ENCODE data around the gene PLET1. TPM values are rescaled to one million over a fixed set of nuclear protein-coding genes. Genes with fewer than 3 reads are reported as not detected.

PLET1 gene, protein sequence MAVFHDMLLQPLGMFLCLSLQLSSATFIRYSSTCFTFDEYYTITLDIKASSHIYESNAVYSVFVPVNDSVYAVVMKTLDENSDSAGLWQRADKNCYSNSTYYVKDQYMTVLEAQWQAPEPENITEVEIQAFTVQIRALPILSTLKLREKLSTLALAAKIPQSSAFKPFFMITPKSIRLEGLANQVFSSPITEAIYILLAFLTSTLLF
- total RNA-seq (not detected), polyA plus RNA-seq (not detected)
- long read RNA-seq, donor 1: 0 reads
- long read RNA-seq, donor 2: 0 reads

DNA sequence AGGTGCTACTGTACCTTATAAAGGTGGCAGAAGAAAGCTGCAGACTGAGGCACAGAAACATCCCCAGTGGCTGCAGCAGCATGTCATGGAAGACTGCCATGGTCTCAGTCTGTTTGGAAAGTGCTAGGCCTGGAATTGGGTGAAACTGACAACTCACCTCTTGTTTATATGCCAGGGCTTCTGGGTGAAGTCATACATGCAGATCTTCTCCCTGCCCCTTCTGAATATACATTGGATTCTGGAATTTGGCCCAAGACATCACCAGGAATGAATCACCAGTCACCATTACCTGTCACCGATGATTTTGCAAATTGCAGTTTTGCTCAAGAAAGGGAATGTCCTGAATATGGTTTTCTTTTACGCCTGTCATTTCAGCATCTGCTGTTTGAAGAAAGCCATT, at the start of gene PLET1:
PLET1 (minus strand) TSS at position 371 of the 400 bp plus-strand sequence; CDS start at position 100, 271 bp downstream.
- WGBS, 5 donors: 96 to 99% (median 97%) methylated on average over 2 of the region's 2 CpGs

DNA sequence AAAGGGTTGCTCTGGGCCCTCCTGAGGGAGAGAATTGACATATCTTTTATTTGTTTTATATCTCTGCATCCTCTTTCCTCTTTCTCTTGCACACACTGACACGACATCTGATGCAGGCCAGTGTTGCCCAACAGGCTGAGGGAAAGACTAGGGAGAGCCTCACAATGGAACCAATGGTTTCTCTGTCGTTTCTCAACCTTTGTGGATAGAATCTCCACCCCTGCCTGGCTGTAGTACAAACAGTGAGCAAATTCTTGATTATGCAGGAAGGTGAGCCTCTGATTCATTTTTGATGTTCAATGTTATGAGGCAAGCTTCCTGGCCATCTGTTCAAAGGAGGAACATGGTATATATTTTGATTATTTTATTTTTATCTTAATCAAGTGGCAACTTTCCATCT, 49.8 kb upstream of the PLET1 start:
- intact Hi-C loops (cut with DNase I; ENCODE audit: low total_unique reads): no loop called here
- TF ChIP-seq POLR2A (IDR thresholded peaks at IDR 0.05) (no peak), POLR2AphosphoS5 (IDR thresholded peaks at IDR 0.05) (no peak)
- TF ChIP-seq, protein P1, sequence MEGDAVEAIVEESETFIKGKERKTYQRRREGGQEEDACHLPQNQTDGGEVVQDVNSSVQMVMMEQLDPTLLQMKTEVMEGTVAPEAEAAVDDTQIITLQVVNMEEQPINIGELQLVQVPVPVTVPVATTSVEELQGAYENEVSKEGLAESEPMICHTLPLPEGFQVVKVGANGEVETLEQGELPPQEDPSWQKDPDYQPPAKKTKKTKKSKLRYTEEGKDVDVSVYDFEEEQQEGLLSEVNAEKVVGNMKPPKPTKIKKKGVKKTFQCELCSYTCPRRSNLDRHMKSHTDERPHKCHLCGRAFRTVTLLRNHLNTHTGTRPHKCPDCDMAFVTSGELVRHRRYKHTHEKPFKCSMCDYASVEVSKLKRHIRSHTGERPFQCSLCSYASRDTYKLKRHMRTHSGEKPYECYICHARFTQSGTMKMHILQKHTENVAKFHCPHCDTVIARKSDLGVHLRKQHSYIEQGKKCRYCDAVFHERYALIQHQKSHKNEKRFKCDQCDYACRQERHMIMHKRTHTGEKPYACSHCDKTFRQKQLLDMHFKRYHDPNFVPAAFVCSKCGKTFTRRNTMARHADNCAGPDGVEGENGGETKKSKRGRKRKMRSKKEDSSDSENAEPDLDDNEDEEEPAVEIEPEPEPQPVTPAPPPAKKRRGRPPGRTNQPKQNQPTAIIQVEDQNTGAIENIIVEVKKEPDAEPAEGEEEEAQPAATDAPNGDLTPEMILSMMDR (IDR thresholded peaks at IDR 0.05 in 8 of 11, conservative IDR thresholded peaks at IDR 0.05 in 3 of 11): no peak
- no peaks in the 10 kb centered on the region for H3K36me3 ChIP-seq
- no peaks in the 10 kb centered on the region for H3K27me3 ChIP-seq (replicated peaks in 1 of 7)
- H3K27ac ChIP-seq: no peak overlapping the region
- no peak overlapping the region for H3K4me3 ChIP-seq
- H3K4me1 ChIP-seq: no peaks in the 10 kb centered on the region
- DNase-seq: no peak
- WGBS, 5 donors: 26 to 58% (median 32%) methylated on average over 2 of the region's 2 CpGs
- H3K9me3 ChIP-seq: peaks cover 0 to 5% (median 0%) of the 10 kb centered on the region in 8 donors

More for the DNA sequence above, at the start of gene PLET1:
- Histone ChIP-seq H3K4me1 (no peaks in the 10 kb centered on the region), H3K4me3 (no peak within 1 kb of the TSS), H3K36me3 (peaks cover 0 to 4% (median 0%) of the 10 kb centered on the region in 6 donors), H3K27me3 (replicated peaks in 1 of 7) (no peaks in the 10 kb centered on the region), H3K27ac (no peak within 1 kb of the TSS), H3K9me3 (no peaks in the 10 kb centered on the region)
- TF ChIP-seq POLR2A (IDR thresholded peaks at IDR 0.05) (no peak), POLR2AphosphoS5 (IDR thresholded peaks at IDR 0.05) (no peak)
- TF ChIP-seq, protein P1 (IDR thresholded peaks at IDR 0.05 in 8 of 11, conservative IDR thresholded peaks at IDR 0.05 in 3 of 11): no peak
- no peak for DNase-seq
- intact Hi-C loops (cut with DNase I; ENCODE audit: low total_unique reads): no loop called here

DNA sequence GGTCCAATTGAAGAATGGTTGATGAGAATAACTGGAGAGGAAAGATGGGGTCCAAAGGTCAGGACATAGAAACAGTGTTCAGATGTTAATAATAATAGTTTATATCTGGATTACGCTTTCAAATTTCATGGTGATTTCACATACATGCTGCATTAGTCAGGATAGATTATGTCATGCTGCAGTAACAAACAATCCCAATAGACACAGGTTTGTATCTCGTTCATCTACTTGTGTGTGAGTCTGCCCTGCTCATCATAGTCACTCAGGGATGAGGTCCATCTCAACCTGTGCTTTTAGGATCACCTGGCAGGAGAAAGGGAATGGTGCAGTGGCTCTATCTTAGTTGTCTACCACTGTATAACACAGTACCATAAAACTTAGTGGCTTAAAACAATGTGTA, 48.0 kb upstream of the PLET1 start:
- 79 to 92% (median 83%) methylated on average over 2 of the region's 2 CpGs for WGBS, 5 donors
- peaks cover 0 to 5% (median 0%) of the 10 kb centered on the region in 8 donors for H3K9me3 ChIP-seq
- no peak overlapping the region for H3K4me3 ChIP-seq
- no peaks in the 10 kb centered on the region for H3K27me3 ChIP-seq (replicated peaks in 1 of 7)
- no peak for DNase-seq
- H3K36me3 ChIP-seq: peaks cover 0 to 8% (median 0%) of the 10 kb centered on the region in 6 donors
- TF ChIP-seq, protein P1 (IDR thresholded peaks at IDR 0.05 in 8 of 11, conservative IDR thresholded peaks at IDR 0.05 in 3 of 11): no peak
- TF ChIP-seq POLR2A (IDR thresholded peaks at IDR 0.05): no peak
- TF ChIP-seq POLR2AphosphoS5 (IDR thresholded peaks at IDR 0.05): no peak
- no peaks in the 10 kb centered on the region for H3K4me1 ChIP-seq
- no peak overlapping the region for H3K27ac ChIP-seq
- intact Hi-C loops (cut with DNase I; ENCODE audit: low total_unique reads): no loop called here

DNA sequence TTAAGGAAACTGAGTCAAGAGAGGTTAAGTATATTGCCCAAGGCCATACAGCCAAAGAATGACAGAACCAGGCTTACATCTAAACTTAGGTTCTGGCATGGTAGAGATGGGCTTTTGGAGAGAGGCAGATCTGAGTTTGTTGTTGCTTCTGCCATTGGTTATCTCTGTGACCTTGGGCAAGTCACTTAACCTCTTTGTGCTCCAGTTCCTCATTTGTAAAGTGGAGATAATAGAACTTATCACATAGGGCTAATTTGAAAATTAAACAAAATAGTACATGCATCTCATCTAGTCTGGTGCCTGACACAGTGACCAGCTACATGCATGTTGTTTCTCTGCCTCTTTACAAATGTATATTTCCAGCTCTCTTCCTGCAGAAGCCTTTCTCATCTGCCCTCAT, 47.0 kb upstream of the PLET1 start:
- TF ChIP-seq POLR2A (IDR thresholded peaks at IDR 0.05): no peak
- TF ChIP-seq POLR2AphosphoS5 (IDR thresholded peaks at IDR 0.05): no peak
- TF ChIP-seq, protein P1 (IDR thresholded peaks at IDR 0.05 in 8 of 11, conservative IDR thresholded peaks at IDR 0.05 in 3 of 11): no peak
- peaks cover 0 to under 1% (median 0%) of the 10 kb centered on the region in 6 donors for H3K4me1 ChIP-seq
- H3K27ac ChIP-seq: no peak overlapping the region
- H3K9me3 ChIP-seq: peaks cover 0 to 5% (median 0%) of the 10 kb centered on the region in 8 donors
- intact Hi-C loops (cut with DNase I; ENCODE audit: low total_unique reads): no loop called here
- DNase-seq: no peak
- no peak overlapping the region for H3K4me3 ChIP-seq
- no peaks in the 10 kb centered on the region for H3K27me3 ChIP-seq (replicated peaks in 1 of 7)
- H3K36me3 ChIP-seq: peaks cover 0 to 8% (median 0%) of the 10 kb centered on the region in 6 donors
